Nephron (organoid): ENCODE results near the gene TMEM116.
"Not testable (repeated sequence)": the region's sequence is repeated elsewhere in the genome, so short reads cannot be mapped to it uniquely, and the experiment has no call there.

Source experiments
- H3K27ac Mint-ChIP-seq, 3 experiments: 2 replicates each; pipeline ENCODE4 v1.8.0; 2020; ENCODE audit warnings: mixed read lengths in 3 of 3, mild to moderate bottlenecking in 2 of 3, moderate library complexity in 1 of 3
- H3K27me3 Mint-ChIP-seq: 2 replicates; pipeline ENCODE4 v1.8.0; 2021; ENCODE audit warnings: low read depth, mild to moderate bottlenecking, moderate library complexity, mixed read lengths
- H3K36me3 Mint-ChIP-seq: 2 replicates; pipeline ENCODE4 v1.8.0; 2020; ENCODE audit warnings: low read depth, mixed read lengths
- H3K4me1 Mint-ChIP-seq: 2 replicates; pipeline ENCODE4 v1.8.0; 2020; ENCODE audit warnings: mixed read lengths
- H3K4me3 Mint-ChIP-seq, 3 experiments: 2 replicates each; pipeline ENCODE4 v1.8.0; 2020; ENCODE audit warnings: mild to moderate bottlenecking in 3 of 3, mixed read lengths in 3 of 3, moderate library complexity in 2 of 3
- H3K9me3 Mint-ChIP-seq: 2 replicates; pipeline ENCODE4 v1.8.0; 2020; ENCODE audit warnings: mixed read lengths
- TF ChIP-seq, protein P1 (sequence below), 3 experiments: fragments of 200-600 bp; sonication (generic); IDR thresholded peaks; one replicate each; pipeline ENCODE4 v1.5.0; 2021; ENCODE audit warnings: antibody characterized with exemption in 3 of 3; ENCODE audit not compliant: unreplicated experiment in 3 of 3

Gene TMEM116

DNA sequence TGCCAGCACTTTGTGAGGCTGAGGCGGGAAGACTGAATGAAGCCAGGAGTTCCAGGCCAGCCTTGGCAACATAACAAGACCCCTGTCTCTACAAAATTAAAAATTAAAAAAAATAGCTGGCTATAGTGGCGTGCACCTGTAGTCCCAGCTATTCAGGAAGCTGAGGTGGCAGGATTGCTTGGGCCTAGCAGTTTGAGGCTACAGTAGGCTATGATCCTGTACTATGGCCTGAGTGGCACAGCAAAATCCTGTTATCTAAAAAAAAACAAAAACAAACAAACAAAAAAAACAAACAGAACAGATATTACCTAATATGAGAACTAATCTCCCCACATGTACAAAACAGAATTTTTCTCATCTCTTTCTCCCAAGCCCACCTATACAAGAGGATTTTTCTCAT lies 15.7 kb downstream of the TMEM116 start:
- TF ChIP-seq, protein P1, sequence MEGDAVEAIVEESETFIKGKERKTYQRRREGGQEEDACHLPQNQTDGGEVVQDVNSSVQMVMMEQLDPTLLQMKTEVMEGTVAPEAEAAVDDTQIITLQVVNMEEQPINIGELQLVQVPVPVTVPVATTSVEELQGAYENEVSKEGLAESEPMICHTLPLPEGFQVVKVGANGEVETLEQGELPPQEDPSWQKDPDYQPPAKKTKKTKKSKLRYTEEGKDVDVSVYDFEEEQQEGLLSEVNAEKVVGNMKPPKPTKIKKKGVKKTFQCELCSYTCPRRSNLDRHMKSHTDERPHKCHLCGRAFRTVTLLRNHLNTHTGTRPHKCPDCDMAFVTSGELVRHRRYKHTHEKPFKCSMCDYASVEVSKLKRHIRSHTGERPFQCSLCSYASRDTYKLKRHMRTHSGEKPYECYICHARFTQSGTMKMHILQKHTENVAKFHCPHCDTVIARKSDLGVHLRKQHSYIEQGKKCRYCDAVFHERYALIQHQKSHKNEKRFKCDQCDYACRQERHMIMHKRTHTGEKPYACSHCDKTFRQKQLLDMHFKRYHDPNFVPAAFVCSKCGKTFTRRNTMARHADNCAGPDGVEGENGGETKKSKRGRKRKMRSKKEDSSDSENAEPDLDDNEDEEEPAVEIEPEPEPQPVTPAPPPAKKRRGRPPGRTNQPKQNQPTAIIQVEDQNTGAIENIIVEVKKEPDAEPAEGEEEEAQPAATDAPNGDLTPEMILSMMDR (IDR thresholded peaks at IDR 0.05; ENCODE audit: unreplicated experiment in 3 of 3): no peak
- Mint-ChIP-seq H3K36me3 (peaks cover 5% of the 10 kb centered on the region), H3K27me3 (no peaks in the 10 kb centered on the region), H3K9me3 (no peaks in the 10 kb centered on the region), H3K4me1 (no peaks in the 10 kb centered on the region), H3K4me3 (no peak overlapping the region), H3K27ac (no peak overlapping the region)

DNA sequence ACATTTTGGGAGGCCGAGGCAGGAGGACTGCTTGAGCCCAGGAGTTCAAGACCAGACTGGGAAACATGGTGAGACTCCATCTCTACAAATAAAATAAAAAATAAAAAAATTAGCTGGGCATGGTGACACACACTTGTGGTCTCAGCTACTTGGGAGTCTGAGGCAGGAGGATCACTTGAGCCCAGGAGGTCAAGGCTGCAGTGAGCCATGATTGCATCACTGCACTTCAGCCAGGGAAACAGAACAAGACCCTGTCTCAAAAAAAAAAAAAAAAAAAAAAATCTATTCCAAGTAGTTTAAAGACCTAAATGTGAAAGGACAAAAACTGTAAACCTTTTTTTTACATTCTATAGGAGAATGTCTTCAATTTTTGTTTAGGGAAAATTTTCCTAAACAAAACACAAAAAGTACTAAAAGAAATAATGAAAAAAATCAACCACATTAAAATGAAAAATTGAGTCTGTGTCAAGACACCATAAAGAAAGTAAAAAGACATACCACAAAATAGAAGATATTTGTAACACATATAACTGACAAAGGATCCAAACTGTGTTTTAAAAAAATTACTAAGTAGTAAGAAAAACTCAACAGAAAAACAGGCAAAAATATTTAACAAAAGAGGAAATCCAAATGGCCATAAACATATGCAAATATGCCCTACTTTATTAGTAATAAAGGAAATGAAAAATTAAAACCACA lies 17.0 kb downstream of the TMEM116 start:
- Mint-ChIP-seq H3K36me3 (peaks cover 8% of the 10 kb centered on the region), H3K9me3 (no peaks in the 10 kb centered on the region), H3K27me3 (no peaks in the 10 kb centered on the region), H3K4me3 (no peak overlapping the region), H3K4me1 (no peaks in the 10 kb centered on the region), H3K27ac (no peak overlapping the region)
- TF ChIP-seq, protein P1 (IDR thresholded peaks at IDR 0.05; ENCODE audit: unreplicated experiment in 3 of 3): no peak

DNA sequence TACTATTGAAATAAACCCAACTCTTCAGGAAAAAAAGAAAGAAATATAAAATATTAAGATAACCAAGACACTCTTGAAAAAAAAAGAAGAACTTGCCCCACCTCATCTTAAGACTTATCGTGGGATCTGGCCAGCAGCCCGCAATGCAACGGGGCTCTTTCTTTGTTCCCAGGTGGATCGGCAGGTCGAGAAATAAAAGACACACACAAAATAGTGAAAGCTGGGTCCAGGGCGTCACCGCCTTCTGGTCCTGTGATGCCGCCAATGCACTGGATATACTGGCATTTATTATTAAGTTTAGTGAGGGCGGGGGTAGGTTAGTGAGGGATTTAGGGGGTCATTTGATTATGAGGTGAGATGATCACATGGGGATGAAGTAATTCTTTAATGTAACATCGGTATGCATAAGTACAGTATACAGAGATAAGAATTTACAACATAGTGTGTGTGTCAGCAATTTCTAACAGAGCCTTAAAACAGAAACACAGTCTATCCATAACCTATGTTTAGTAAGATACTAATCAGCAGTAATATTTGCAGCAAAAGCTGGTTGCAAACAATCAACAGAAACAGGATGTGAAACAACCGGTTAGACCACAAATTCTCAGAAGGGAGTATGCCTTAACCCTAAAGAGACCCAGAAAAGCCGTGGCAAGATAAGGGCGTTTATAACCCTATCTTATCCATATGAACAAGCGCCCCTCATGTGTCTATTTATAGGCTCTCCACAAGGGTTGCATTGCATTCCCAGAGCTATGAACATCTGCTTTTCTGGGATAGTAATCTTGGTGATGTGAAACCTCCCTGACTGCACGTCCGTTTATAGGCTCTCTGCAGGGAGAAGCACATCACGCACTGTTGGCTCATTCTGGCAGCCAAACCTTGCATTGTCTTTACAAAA lies 18.5 kb downstream of the TMEM116 start:
- not testable (repeated sequence) for H3K4me1 Mint-ChIP-seq, H3K4me3 Mint-ChIP-seq, H3K27me3 Mint-ChIP-seq, H3K9me3 Mint-ChIP-seq
- H3K27ac Mint-ChIP-seq: peak overlapping the region in 2 of 3 experiments; percentile 37 to 49
- peaks cover 16% of the 10 kb centered on the region for H3K36me3 Mint-ChIP-seq

DNA sequence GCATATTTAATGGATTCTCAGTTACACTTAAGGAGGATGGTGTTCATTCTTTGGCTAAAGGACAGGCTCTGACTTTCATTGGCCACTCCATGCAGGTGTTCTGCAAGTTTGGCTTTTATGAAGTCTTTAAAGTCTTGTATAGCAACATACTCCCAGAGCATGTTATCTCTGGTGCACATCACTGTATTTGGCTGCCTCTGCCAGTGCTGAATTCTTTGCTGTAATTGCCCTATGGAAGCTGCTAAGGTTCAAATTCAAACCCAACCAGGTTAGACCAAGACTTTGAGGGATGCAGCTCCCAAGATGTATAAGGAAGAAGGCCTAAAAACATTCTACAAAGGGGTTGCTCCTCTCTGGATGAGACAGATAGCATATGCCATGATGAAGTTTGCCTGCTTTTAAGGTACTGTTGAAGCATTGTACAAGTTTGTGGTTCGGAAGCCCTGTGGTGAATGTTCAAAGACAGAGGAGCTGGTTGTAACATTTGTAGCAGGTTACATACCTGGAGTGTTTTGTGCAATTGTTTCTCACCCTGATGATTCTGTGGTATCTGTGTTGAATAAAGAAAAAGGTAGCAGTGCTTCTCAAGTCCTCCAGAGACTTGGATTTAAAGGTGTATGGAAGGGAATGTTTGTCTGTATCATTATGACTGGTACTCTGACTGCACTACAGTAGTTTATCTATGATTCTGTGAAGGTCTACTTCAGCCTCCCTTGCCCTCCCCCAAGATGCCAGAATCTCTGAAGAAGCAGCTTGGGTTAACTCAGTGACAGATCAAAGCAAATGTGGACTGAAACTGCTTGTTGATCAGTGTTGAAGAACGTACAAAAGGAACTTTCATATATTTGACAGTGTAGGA lies 19.4 kb downstream of the TMEM116 start:
- H3K27me3 Mint-ChIP-seq: no peaks in the 10 kb centered on the region
- no peak overlapping the region for H3K27ac Mint-ChIP-seq
- peaks cover 22% of the 10 kb centered on the region for H3K36me3 Mint-ChIP-seq
- H3K4me1 Mint-ChIP-seq: no peaks in the 10 kb centered on the region
- H3K9me3 Mint-ChIP-seq: no peaks in the 10 kb centered on the region
- TF ChIP-seq, protein P1 (IDR thresholded peaks at IDR 0.05; ENCODE audit: unreplicated experiment in 3 of 3): no peak
- no peak overlapping the region for H3K4me3 Mint-ChIP-seq

DNA sequence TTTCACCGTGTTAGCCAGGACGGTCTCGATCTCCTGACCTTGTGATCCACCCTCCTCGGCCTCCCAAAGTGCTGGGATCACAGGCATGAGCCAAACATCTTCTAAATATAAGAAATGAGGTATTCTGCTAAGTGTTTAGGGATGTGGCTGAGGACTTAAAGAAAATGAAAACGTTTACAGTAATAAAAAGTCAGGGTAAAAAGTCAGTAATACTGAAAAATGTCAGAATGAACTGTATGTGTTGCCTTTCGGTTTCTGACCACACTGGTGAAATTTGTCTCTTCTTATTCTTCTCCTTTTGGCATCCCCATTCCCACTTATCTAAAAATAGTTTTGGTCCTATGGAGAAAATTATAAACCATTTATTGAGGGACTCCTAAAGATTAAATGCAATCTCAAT lies 20.5 kb downstream of the TMEM116 start:
- no peaks in the 10 kb centered on the region for H3K4me1 Mint-ChIP-seq
- H3K27ac Mint-ChIP-seq: no peak overlapping the region
- H3K4me3 Mint-ChIP-seq: no peak overlapping the region
- peaks cover 22% of the 10 kb centered on the region for H3K36me3 Mint-ChIP-seq
- H3K27me3 Mint-ChIP-seq: no peaks in the 10 kb centered on the region
- H3K9me3 Mint-ChIP-seq: no peaks in the 10 kb centered on the region
- TF ChIP-seq, protein P1 (IDR thresholded peaks at IDR 0.05; ENCODE audit: unreplicated experiment in 3 of 3): no peak

DNA sequence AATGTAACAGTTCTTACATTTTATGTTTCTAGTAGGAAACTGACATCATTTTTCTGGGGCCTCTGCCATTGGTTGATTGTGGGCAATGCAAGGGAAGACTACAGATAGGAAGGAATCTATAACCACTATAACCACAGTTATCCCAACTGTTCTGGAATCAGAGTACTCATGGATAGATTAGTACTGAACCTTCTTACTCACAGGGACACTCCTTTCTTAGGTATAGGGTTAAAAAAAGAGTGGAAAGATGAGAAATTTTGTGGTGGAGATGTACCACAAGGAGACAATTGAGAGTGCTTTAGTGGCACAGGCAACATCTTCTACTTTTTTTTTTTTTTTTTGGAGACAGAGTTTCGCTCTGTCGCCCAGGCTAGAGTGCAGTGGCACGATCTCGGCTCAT lies 21.0 kb downstream of the TMEM116 start:
- Mint-ChIP-seq H3K27ac (no peak overlapping the region), H3K27me3 (no peaks in the 10 kb centered on the region), H3K4me3 (no peak overlapping the region), H3K36me3 (peaks cover 22% of the 10 kb centered on the region), H3K4me1 (no peaks in the 10 kb centered on the region), H3K9me3 (no peaks in the 10 kb centered on the region)
- TF ChIP-seq, protein P1 (IDR thresholded peaks at IDR 0.05; ENCODE audit: unreplicated experiment in 3 of 3): no peak
